Fibroblast of skin of back (primary cell): ENCODE measurements around the gene CRIP2.

Experiments used
- DNase-seq: peaks from one replicate; pipeline ENCODE4 v3.0.0-alpha.2; 2013

Gene CRIP2

DNA sequence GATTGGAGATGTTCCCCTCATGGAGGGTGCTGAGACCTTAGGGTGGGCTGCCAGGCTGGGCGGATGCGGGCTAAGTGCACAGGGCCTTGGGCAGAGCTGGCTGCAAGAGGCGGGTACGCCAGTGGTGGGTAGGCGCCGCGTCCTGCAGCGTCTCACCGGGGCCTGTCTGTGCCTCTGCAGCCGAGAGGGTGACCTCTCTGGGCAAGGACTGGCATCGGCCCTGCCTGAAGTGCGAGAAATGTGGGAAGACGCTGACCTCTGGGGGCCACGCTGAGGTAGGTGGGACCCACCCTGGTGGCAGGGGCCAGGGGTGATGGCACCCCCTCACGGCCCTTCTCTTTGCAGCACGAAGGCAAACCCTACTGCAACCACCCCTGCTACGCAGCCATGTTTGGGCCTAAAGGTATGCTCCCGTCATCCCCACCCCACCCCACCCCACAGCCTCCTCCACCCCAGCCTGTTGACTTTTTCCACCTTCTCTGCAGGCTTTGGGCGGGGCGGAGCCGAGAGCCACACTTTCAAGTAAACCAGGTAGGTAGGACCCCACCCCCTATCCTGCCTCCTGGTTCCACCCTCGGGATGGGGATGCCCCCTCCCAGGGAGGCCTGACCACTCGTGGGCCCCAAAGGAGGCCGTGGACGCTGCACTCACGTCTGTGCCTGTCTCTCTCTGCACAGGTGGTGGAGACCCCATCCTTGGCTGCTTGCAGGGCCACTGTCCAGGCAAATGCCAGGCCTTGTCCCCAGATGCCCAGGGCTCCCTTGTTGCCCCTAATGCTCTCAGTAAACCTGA, 13.6 kb downstream of the CRIP2 start:
- DNase-seq = no peak

GRCh38 chr14:105488781-105489541, 14.3 kb downstream of the CRIP2 start:
- no peak for DNase-seq

GRCh38 chr14:105489542-105490266, 15.1 kb downstream of the CRIP2 start:
- peak; percentile 78 for DNase-seq

DNA sequence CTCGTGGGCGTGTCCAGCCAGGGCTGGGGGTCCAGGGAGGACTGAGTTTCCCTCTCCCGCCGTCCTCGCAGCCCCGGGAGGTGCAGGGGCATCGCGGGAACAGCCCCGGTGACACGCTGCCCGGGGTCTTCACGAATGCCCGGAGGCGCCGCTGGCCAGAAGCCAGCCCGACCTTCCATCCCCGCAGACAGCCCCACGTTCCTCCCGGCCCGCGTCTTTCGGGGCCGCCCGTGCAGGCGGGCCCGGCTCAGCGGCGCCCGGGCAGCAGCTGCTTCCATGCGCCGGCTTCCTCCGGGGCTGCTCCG, 15.6 kb downstream of the CRIP2 start:
- DNase-seq = no peak

- peak; percentile 100 for DNase-seq
These were observed 16.1 kb downstream of the CRIP2 start, which contains the start of gene TEDC1 for GRCh38 chr14:105490572-105491365. TEDC1 (plus strand) TSS chr14:105491246; CDS start chr14:105491376, 130 bp downstream.

DNA sequence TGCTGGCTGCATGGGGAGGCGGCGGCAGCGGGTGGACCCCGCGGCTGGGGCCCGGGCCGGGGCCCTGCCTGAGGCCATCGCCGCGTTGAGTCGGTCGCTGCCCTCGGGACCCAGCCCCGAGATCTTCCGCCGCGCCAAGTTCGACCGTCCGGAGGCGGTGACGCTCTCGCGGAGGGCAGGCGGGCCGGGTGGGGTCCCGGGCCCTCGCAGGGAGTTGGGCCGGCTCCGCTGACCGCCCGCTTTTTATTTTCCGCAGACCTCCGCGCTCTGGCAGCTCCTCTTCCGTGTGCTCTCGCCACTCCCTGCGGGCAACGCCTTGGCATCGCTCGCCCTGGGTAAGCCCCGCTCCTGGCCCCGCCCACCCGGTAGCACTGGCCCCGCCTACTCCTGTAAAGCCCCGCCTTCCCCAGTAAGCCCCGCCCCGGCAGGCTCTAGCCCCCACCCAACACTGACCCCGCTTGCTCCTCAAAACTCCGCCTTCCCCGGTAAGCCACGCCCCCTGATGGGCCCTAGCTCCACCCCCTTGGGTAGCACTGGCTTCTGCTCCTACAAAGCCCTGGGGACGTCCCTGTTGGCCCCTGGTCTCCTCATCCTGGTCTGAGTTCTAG, 16.8 kb downstream of the CRIP2 start:
- peak; percentile 55 for DNase-seq

DNA sequence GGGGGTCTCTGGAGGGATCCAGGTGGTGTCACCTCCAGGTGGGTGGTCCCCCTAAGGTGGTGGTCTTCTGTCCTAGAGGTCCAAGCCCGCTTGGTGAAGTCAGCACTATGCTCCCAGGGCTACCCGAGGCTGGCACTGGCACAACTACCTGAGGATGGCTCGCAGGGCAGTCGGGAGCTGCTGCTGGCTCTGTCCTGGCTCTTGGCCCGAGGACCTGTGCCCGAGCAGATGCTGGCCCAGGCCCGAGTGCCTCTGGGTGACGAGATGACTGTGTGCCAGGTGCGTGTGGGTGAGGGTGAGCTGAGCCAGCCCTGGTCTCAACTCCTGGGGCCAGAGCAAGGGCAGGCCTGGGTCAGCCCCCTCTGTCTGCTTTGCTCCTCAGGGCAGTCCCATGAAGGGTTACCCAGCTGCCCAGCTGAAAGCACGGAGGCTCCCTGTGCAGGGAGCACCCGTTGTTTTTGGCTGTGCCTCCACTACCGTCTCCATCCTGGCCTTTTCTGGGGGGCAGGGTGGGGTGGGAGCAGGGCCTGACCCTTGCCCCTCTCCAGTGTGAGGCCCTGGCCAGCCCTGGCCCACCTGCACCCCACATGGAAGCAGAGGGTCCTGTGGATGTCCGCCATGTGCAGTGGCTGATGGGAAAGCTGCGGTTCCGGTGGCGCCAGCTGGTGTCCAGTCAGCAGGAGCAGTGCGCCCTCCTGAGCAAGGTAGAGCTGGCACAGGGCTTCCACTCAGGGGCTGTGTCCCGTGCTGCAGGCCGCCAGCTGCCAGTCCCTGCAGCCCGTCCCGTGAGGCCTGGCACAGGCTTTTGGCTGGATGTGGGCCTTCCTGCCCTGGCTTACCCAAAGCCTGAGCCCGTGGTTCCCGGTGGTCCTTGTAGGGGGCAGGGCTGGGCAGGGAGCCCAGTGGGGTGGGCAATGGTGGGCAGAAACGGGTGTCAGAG, 17.7 kb downstream of the CRIP2 start:
- DNase-seq = no peak

DNA sequence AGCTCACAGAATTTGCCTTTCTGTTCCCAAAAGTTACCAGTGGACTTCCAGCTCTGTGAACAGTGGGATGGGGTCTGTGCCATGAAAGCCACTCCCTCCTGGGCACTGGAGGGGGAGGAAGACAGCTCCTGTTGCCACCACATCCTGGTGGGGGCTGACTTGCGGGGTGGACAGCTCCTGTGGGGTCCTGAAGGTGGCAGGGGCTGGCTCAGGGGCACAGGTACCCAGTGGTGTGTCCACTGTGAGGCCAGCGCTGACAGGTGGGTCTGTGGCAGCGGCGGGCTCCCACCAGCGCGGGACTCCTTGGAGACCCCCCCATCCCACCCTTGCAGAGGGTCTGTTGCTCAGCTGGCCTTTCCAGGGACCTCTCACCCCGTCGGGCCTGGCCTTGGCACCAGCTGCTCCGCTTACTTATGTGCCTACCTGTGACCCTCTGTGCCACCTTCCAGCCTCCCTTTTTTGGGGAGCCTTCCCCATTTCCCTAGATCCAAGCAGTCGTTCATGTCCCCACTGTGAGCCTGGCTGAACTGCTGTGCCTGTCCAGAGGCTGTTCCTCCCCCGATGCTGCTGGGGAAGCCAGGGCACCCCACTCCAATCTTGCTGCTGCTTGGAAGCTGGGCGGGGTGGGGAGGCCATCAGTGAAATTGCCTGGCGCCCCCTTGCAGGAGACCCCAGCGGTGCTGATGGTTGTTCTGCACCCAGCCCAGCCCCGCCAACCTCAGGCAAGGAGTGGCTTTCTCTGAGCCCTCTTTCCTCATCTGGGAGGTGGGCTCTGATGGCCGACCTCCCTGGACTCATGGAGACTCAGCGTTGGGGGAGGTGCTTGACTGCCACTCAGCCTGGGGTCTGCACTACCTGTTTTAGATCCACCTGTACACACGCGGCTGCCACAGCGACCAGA, 18.6 kb downstream of the CRIP2 start:
- DNase-seq = no peak

GRCh38 chr14:105493921-105494605, 19.4 kb downstream of the CRIP2 start:
- DNase-seq = no peak

DNA sequence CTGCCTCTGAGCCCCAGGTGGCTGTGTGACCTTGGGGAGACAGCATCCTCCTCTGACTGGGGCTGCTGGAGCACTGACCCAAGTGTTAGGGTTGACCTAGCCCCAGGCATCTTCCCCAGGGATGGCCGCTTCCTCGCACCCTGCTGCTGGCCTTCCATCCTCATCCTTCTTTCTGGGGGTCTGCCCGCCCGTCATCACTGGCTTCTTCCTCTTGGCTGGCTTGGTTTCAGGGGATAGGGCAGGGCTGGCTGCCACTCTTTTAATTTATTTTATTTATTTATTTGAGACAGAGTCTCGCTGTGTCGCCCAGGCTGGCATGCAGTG, 19.9 kb downstream of the CRIP2 start:
- DNase-seq = no peak

GRCh38 chr14:105495101-105495989, 20.7 kb downstream of the CRIP2 start:
- DNase-seq = no peak

GRCh38 chr14:105495990-105496830, 21.6 kb downstream of the CRIP2 start:
- DNase-seq = no peak

- DNase-seq = no peak
These were observed 22.4 kb downstream of the CRIP2 start for GRCh38 chr14:105496831-105497591.

- no peak for DNase-seq
These were observed 23.2 kb downstream of the CRIP2 start for GRCh38 chr14:105497671-105498429.

GRCh38 chr14:105498430-105499255, 24.0 kb downstream of the CRIP2 start:
- DNase-seq = no peak
